DOHH2 (cell line): ENCODE data around the gene IFNE.

Experiments used
- H3F3A ChIP-seq: fragments of 200-600 bp; sonication (generic), shearing (Covaris generic); 2 replicates; pipeline ENCODE4 v1.6.0; 2016; ENCODE audit warnings: antibody characterized with exemption, mild to moderate bottlenecking; ENCODE audit not compliant: control insufficient read depth, insufficient read depth
- H3K27ac ChIP-seq: fragments of 200-600 bp; sonication (generic); 2 replicates; pipeline ENCODE4 v1.5.1; 2014; ENCODE audit warnings: low read depth, mild to moderate bottlenecking, low read length, moderate library complexity
- H3K27me3 ChIP-seq: fragments of 200-600 bp; sonication (generic); 2 replicates; pipeline ENCODE4 v1.6.1; 2014; ENCODE audit warnings: mild to moderate bottlenecking, low read length, mixed read lengths; ENCODE audit not compliant: control insufficient read depth
- H3K36me3 ChIP-seq: fragments of 200-600 bp; sonication (generic); 2 replicates; pipeline ENCODE4 v1.6.1; 2014; ENCODE audit warnings: mild to moderate bottlenecking, low read length, moderate library complexity, mixed read lengths; ENCODE audit not compliant: control insufficient read depth
- H3K4me1 ChIP-seq: fragments of 200-600 bp; sonication (generic); 2 replicates; pipeline ENCODE4 v1.6.1; 2014; ENCODE audit warnings: mild to moderate bottlenecking, low read length, mixed read lengths; ENCODE audit not compliant: control insufficient read depth
- H3K4me2 ChIP-seq: fragments of 200-600 bp; sonication (generic); 2 replicates; pipeline ENCODE4 v1.6.0; 2014; ENCODE audit warnings: mild to moderate bottlenecking, low read length, moderate library complexity
- H3K4me3 ChIP-seq: fragments of 200-600 bp; sonication (generic); 2 replicates; pipeline ENCODE4 v1.5.1; 2014; ENCODE audit warnings: mild to moderate bottlenecking, low read length, mixed read lengths
- H3K79me2 ChIP-seq: fragments of 200-600 bp; sonication (generic); 2 replicates; pipeline ENCODE4 v1.6.1; 2014; ENCODE audit warnings: mild to moderate bottlenecking, low read length, mixed read lengths; ENCODE audit not compliant: control insufficient read depth
- H3K9me2 ChIP-seq: fragments of 200-600 bp; sonication (generic); replicated peaks from 2 replicates; pipeline ENCODE4 v1.6.1; 2014; ENCODE audit warnings: mild to moderate bottlenecking, low read length, mixed read lengths; ENCODE audit not compliant: control insufficient read depth
- H3K9me3 ChIP-seq: fragments of 200-600 bp; sonication (generic); 2 replicates; pipeline ENCODE4 v1.6.1; 2014; ENCODE audit warnings: antibody characterized with exemption, low read length, mixed read lengths; ENCODE audit not compliant: control insufficient read depth, insufficient read depth
- H4K20me1 ChIP-seq: fragments of 200-600 bp; sonication (generic); 2 replicates; pipeline ENCODE4 v1.6.0; 2014; ENCODE audit warnings: low read depth, mild to moderate bottlenecking, antibody characterized with exemption, low read length, moderate library complexity; ENCODE audit not compliant: control insufficient read depth, insufficient read depth
- EZH2phosphoT487 ChIP-seq: fragments of 200-600 bp; sonication (generic); IDR thresholded peaks from 2 replicates; pipeline ENCODE4 v1.6.1; 2017; ENCODE audit warnings: borderline replicate concordance, mild to moderate bottlenecking, antibody characterized with exemption, low read length, moderate library complexity, mixed read lengths
- TF ChIP-seq, protein P1 (sequence below): fragments of 200-600 bp; sonication (generic); IDR thresholded peaks from one replicate; pipeline ENCODE4 v1.5.1; 2014; ENCODE audit warnings: antibody characterized with exemption, mild to moderate bottlenecking, low read depth, low read length; ENCODE audit not compliant: poor library complexity, severe bottlenecking

Gene IFNE

GRCh38 chr9:21434202-21435014 is 47.7 kb downstream of the IFNE start:
- Histone ChIP-seq H3K9me2 (no peaks in the 10 kb centered on the region), H3K9me3 (no peaks in the 10 kb centered on the region), H3K36me3 (no peaks in the 10 kb centered on the region), H3F3A (no peaks in the 10 kb centered on the region), H3K79me2 (no peaks in the 10 kb centered on the region), H3K27ac (no peak overlapping the region), H3K4me1 (no peaks in the 10 kb centered on the region), H4K20me1 (no peaks in the 10 kb centered on the region), H3K27me3 (peaks cover 24% of the 10 kb centered on the region), H3K4me3 (no peak overlapping the region), H3K4me2 (no peak overlapping the region)
- no peak for TF ChIP-seq EZH2phosphoT487
- TF ChIP-seq, protein P1, sequence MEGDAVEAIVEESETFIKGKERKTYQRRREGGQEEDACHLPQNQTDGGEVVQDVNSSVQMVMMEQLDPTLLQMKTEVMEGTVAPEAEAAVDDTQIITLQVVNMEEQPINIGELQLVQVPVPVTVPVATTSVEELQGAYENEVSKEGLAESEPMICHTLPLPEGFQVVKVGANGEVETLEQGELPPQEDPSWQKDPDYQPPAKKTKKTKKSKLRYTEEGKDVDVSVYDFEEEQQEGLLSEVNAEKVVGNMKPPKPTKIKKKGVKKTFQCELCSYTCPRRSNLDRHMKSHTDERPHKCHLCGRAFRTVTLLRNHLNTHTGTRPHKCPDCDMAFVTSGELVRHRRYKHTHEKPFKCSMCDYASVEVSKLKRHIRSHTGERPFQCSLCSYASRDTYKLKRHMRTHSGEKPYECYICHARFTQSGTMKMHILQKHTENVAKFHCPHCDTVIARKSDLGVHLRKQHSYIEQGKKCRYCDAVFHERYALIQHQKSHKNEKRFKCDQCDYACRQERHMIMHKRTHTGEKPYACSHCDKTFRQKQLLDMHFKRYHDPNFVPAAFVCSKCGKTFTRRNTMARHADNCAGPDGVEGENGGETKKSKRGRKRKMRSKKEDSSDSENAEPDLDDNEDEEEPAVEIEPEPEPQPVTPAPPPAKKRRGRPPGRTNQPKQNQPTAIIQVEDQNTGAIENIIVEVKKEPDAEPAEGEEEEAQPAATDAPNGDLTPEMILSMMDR = peak; percentile 61

DNA sequence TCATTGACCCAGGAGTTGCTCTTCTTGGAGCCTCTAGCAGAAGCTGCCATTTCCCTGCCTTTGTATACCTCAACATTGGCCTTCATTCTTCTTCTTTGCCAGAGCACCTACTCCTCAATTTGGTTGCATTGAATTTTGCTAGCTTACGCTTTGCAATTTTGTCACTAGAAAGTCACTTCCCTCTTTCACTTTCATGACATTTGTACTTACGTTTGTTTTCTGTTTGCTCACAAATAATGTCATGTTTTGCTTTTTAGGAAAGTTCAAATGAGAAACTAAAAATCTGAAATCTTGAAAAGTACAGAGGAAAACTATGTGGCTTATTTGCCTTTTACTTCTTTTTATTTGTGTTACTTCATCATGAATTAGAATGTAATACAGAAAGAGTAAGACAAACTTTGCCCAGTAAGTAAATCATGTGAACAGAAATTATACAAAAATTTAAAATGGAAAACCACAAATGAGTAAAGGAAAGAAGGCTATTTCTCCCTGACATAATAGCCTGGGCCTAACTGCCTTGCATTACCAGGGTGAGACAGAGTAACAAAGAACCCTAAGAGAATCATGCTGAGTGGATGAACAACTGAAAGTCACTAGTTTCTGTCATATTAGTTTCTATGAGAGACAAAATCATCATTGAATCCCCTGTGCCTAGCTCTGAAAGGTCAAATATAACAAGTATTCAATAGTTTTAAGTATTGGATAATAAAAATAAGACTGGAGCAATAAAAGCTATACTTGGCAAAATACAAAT is 49.3 kb downstream of the IFNE start:
- Histone ChIP-seq H3K79me2 (no peaks in the 10 kb centered on the region), H3F3A (no peaks in the 10 kb centered on the region), H3K4me2 (no peak overlapping the region), H3K36me3 (no peaks in the 10 kb centered on the region), H4K20me1 (no peaks in the 10 kb centered on the region), H3K4me3 (no peak overlapping the region), H3K27ac (no peak overlapping the region), H3K4me1 (no peaks in the 10 kb centered on the region), H3K27me3 (peaks cover 18% of the 10 kb centered on the region), H3K9me2 (no peaks in the 10 kb centered on the region), H3K9me3 (no peaks in the 10 kb centered on the region)
- TF ChIP-seq EZH2phosphoT487 = no peak
- TF ChIP-seq, protein P1 = no peak
